ENCODE data around the gene FAM161B. TPM values are rescaled to one million over a fixed set of nuclear protein-coding genes. Genes with fewer than 3 reads are reported as not detected.

FAM161B gene
- total and polyA plus RNA-seq, 2 of the 8 experiments (the other 6 are each of a cell fraction or from before 2014, with no cell fraction given) = 0.14 to 0.32 TPM

- TF ChIP-seq CHD7 (IDR thresholded peaks at IDR 0.05; ENCODE audit: insufficient replicate concordance, low read length) (no peak), CBX8 (IDR thresholded peaks at IDR 0.05; ENCODE audit: borderline replicate concordance, low read depth, low read length) (no peak)
Measured at GRCh38 chr14:73942180-73942579, 7.7 kb downstream of the FAM161B start (continued).
